Ovary (tissue), 9 donors: ENCODE measurements around the gene PPFIA4. TPM values are rescaled to one million over a fixed set of nuclear protein-coding genes. Genes with fewer than 3 reads are reported as not detected.

Experiments used
- DNase-seq, 5 donors: peaks; one replicate each; pipeline ENCODE4 v3.0.0-alpha.2; 2019 to 2020
- H3K27ac ChIP-seq, 2 donors: fragments of 200-600 bp; one replicate each; pipeline versions ENCODE4 v1.5.1 to v1.8.0; 2019 to 2022
- H3K27me3 ChIP-seq: fragments of 200-600 bp; one replicate; pipeline ENCODE4 v1.8.0; 2022
- H3K36me3 ChIP-seq: fragments of 200-600 bp; sonication (generic); one replicate; pipeline ENCODE4 v1.5.1; 2019
- H3K4me1 ChIP-seq: one replicate; pipeline ENCODE4 v1.8.1; 2013; ENCODE audit warnings: mild to moderate bottlenecking, moderate library complexity; ENCODE audit not compliant: insufficient read depth
- H3K4me3 ChIP-seq: fragments of 200-600 bp; sonication (generic); one replicate; pipeline ENCODE4 v1.5.1; 2017
- H3K9me3 ChIP-seq, 2 donors: fragments of 200-600 bp in 1 of 2; sonication (generic) in 1 of 2; one replicate each; pipeline versions ENCODE4 v1.5.1 to v1.8.1; 2013 to 2019; ENCODE audit warnings: mild to moderate bottlenecking in 1 of 2, moderate library complexity in 1 of 2
- EP300 ChIP-seq: sonication (generic); formaldehyde crosslinking; IDR thresholded peaks from one replicate; pipeline ENCODE4 v1.6.1; 2017; ENCODE audit warnings: antibody characterized with exemption
- POLR2A ChIP-seq: fragments of 450-650 bp; IDR thresholded peaks from one replicate; pipeline ENCODE4 v1.6.1; 2017; ENCODE audit warnings: antibody characterized with exemption, mild to moderate bottlenecking, moderate library complexity
- WGBS, 3 donors: extraction: QIAGEN DNeasy Blood & Tissue Kit in 1 of 3; methylation state at CpG; one replicate each; pipeline versions ENCODE4 v1.1.5 to v1.1.7; 2013 to 2017; 5-methylcytosine and 5-hydroxymethylcytosine counted together
- intact Hi-C, 4 donors: fragments of 100-400 bp; cut with DNase I; formaldehyde crosslinking; loops; one replicate each; pipeline versions ENCODE4 v1.11.0 to v1.15.1; 2022 to 2023
- polyA plus RNA-seq, 2 donors: library from polyadenylated mRNA; stranded (reverse); fragments of 200-250 nt in 1 of 2; fragments of 350-450 nt in 1 of 2; fragmentation: Illumina TruSeq in 1 of 2; extraction: RNeasy Lipid Tissue Mini Kit (QIAGEN cat#74804) in 1 of 2; gene quantifications; one replicate each; pipeline ENCODE4 v1.2.3, GENCODE V29; 2013 to 2014
- total RNA-seq, 7 donors: library from RNA; depleted of rRNA in 2 of 7; stranded (reverse); fragments of >200 nt in 2 of 7; fragmentation: NEBNext Ultra II Directional in 3 of 7; extraction: Animal tissue kit (Norgen Biotek cat#: 25700) in 3 of 7; gene quantifications; one replicate each; pipeline versions ENCODE4 v1.1.0 to v1.2.4, GENCODE V29; 2016 to 2023
- TF ChIP-seq, protein P1 (sequence below), 3 donors: fragments of 450-650 bp in 2 of 3; fragments of 200-600 bp in 1 of 3; IDR thresholded peaks; one replicate each; pipeline versions ENCODE4 v1.5.1 to v1.8.0; 2016 to 2022; ENCODE audit warnings: antibody characterized with exemption in 3 of 3, mild to moderate bottlenecking in 1 of 3
- donor health status: DM: no; HTN: no; CAD: no; lungs with moderate emphysema.
- donor health status: DM: no; HTN: no; CAD: no.
- donor health status: Bipolar disorder and iron deficiency.
- donor health status: DM: yes; HTN: yes; CAD: no.
- donor health status: DM: no; HTN: no; CAD: no.
- donor health status: DM: yes; HTN: yes; CAD: no.

Gene PPFIA4
- total and polyA plus RNA-seq, 9 donors: 0.35 to 2.6 (median 1.4) TPM

DNA sequence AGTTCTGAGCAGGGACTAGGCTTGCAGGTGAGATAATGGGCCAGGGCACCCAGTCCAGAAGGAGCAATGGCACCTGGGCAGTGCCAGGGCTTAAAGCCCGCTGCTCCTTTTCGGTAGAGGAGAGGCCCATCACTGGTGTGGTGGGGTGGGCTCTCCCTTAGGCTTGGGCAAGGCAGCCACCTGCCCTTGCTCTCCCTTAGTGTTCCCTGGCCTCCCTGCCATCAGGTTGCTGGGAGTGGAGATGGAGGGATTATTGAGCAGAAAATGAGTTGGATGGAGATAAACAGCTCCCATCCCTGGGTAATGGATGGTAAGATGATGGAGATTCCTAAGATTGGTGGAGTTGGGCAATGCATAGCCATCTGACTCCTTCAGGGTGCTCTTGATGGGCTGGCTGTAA, 51.7 kb downstream of the PPFIA4 start:
- DNase-seq: no peak
- TF ChIP-seq EP300 (no peak), POLR2A (no peak)
- TF ChIP-seq, protein P1, sequence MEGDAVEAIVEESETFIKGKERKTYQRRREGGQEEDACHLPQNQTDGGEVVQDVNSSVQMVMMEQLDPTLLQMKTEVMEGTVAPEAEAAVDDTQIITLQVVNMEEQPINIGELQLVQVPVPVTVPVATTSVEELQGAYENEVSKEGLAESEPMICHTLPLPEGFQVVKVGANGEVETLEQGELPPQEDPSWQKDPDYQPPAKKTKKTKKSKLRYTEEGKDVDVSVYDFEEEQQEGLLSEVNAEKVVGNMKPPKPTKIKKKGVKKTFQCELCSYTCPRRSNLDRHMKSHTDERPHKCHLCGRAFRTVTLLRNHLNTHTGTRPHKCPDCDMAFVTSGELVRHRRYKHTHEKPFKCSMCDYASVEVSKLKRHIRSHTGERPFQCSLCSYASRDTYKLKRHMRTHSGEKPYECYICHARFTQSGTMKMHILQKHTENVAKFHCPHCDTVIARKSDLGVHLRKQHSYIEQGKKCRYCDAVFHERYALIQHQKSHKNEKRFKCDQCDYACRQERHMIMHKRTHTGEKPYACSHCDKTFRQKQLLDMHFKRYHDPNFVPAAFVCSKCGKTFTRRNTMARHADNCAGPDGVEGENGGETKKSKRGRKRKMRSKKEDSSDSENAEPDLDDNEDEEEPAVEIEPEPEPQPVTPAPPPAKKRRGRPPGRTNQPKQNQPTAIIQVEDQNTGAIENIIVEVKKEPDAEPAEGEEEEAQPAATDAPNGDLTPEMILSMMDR (IDR thresholded peaks at IDR 0.05): no peak
- Histone ChIP-seq H3K4me3 (no peak overlapping the region), H3K27me3 (no peaks in the 10 kb centered on the region), H3K9me3 (no peaks in the 10 kb centered on the region), H3K4me1 (peaks cover 3% of the 10 kb centered on the region), H3K36me3 (no peaks in the 10 kb centered on the region), H3K27ac (no peak overlapping the region)
- intact Hi-C loops: no loop called here
- WGBS, 3 donors: 94 to 100% (median 100%) methylated on average over 2 of the region's 2 CpGs

DNA sequence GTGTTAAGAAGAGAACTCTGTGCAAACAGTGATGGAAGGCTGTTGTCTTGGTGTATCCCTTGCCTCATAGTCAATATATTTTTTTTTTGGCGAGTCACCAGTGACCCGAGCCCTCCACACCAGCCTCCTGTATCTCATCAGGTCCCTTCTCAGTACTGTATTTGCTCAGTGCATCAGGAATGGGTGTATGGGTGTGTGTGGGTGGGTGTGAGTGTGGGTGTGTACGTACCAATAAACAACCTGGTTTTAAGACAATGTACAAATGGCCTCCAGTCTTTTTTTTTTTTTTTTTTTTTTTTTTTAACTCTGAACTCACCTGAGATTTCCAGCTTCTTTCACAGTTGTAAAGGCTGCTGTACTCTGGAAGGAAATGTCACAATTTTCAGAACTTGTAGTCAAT, 52.2 kb downstream of the PPFIA4 start:
- no peak for DNase-seq
- Histone ChIP-seq H3K4me1 (peaks cover 3% of the 10 kb centered on the region), H3K4me3 (no peak overlapping the region), H3K27ac (no peak overlapping the region), H3K36me3 (no peaks in the 10 kb centered on the region), H3K27me3 (no peaks in the 10 kb centered on the region), H3K9me3 (no peaks in the 10 kb centered on the region)
- TF ChIP-seq EP300 (no peak), POLR2A (no peak)
- TF ChIP-seq, protein P1 (IDR thresholded peaks at IDR 0.05): no peak
- intact Hi-C loops: no loop called here
- 89 to 91% (median 89%) methylated on average over 3 of the region's 3 CpGs for WGBS, 3 donors

DNA sequence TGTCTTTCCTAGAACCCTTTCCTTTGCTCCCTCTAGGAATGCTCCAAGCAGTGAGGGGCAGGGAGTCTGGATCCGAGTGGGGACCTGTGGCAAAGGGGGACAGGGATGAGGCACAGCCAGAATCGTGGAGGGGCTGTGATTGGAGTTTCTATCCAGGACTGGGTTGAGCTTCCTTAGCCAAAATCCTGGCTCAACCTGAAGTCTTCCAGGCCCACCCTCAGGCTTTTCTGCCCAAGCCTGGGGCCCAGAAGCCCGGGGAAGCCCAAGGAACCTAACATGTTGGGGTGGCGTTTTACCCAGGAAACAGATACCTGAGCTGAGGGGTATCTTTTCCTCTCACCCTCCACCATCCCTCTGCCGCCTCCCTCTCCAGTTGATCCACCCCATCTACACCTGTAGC, 54.2 kb downstream of the PPFIA4 start:
- intact Hi-C loops: no loop called here
- TF ChIP-seq, protein P1 (IDR thresholded peaks at IDR 0.05): no peak
- Histone ChIP-seq H3K4me3 (no peak overlapping the region), H3K27ac (no peak overlapping the region), H3K9me3 (no peaks in the 10 kb centered on the region), H3K27me3 (no peaks in the 10 kb centered on the region), H3K4me1 (peaks cover 2% of the 10 kb centered on the region), H3K36me3 (no peaks in the 10 kb centered on the region)
- WGBS, 3 donors: 90 to 97% (median 92%) methylated on average over 5 of the region's 5 CpGs
- no peak for DNase-seq

DNA sequence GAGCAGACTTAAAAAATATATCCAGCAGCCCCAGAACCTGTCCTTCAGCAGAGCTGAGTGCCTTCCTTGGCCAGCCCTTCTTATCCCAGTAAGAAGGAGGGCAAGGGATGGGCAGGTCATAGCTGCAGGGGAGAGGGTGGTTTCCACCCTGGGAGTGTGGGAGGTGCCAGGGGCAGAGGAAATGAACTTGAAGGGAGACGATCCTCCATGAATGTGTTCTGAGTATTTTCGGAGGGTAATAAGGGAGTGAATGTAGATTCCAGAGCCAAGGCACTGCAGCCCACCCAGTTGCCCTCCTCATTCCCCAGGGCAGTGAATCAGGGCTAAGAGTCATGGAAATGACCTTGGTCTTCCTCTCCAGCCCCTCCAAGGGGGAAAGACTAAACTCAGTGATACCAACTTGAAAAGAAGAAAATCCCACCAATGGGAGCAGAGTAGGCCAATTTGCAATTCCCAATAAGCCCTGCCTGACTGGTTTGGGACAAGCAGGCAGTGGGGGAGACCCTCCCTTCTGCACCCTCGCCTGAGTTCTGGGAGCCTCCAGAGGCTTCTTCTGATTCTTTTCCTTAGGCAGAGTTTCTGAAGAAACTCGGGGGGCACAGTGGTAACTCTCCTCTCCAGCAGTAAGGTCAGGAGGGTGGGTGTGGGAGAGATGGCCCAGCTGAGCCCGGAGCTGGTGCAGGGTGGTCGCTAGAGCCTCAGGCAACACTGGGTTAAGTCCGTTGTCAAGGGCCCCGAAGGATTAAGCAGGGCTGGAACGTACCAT, 55.4 kb downstream of the PPFIA4 start:
- intact Hi-C loops: no loop called here
- no peaks in the 10 kb centered on the region for H3K27me3 ChIP-seq
- no peak overlapping the region for H3K4me3 ChIP-seq
- DNase-seq: no peak
- 53 to 60% (median 56%) methylated on average over 9 of the region's 9 CpGs for WGBS, 3 donors
- TF ChIP-seq POLR2A: no peak
- no peak for TF ChIP-seq EP300
- TF ChIP-seq, protein P1 (IDR thresholded peaks at IDR 0.05): no peak
- H3K27ac ChIP-seq: no peak overlapping the region
- no peaks in the 10 kb centered on the region for H3K36me3 ChIP-seq
- no peaks in the 10 kb centered on the region for H3K4me1 ChIP-seq
- no peaks in the 10 kb centered on the region for H3K9me3 ChIP-seq
